Measurements from ENCODE around the gene ANKRD13D. TPM values are rescaled to one million over a fixed set of nuclear protein-coding genes. Genes with fewer than 3 reads are reported as not detected.
"Not testable (repeated sequence)": the region's sequence is repeated elsewhere in the genome, so short reads cannot be mapped to it uniquely, and the experiment has no call there.

ANKRD13D gene
- polyA plus RNA-seq, 4 donors = 7.8 to 26.0 (median 20.1) TPM

DNA sequence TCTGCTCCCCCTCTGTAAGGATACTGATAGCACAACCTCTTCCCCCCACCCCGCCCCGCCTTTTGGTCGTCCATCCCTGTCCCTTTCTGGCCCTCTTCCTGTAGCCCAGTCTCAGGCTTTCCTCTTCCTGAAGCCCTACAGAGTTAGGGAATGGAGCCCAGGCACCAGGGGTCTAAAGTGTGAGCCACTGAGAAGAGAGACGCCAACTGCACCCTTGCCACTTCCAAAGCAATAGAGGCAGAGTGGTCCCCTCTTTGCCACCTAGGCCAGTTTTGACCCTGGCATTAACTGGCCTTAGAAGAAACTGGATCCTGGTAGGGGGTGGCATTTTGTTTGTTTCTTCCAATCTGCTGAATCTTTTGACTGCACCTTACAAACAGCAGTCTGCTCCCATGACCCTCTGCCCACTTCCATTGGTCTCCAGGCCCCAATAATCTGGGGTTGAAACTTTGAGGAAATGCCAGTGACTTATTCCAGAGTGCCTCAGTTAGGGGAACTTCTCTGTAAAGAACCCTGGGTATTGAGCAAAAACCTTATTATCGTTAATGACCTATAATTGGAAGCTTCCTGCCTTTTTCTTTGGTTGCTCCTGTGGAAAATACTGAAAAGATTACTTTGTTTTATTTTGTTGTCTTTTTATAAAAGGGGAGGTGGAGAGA is 32.5 kb upstream of the ANKRD13D start:
- no peak for FAIRE-seq
- Histone ChIP-seq H3K27me3 (ENCODE audit: control insufficient read depth in 3 of 3, insufficient read depth in 3 of 3, low read length in 3 of 3) (no peaks in the 10 kb centered on the region), H3K4me3 (ENCODE audit: low read depth in 1 of 3, low read length in 3 of 3) (no peak overlapping the region), H3K4me1 (ENCODE audit: control insufficient read depth in 3 of 3, insufficient read depth in 2 of 3, low read depth in 1 of 3, low read length in 2 of 3) (peaks cover 0 to 18% (median 0%) of the 10 kb centered on the region in 3 donors), H3K27ac (ENCODE audit: low read depth in 1 of 3, low read length in 2 of 3) (no peak overlapping the region), H3K36me3 (ENCODE audit: control insufficient read depth in 3 of 3, insufficient read depth in 2 of 3, low read depth in 1 of 3, low read length in 3 of 3) (peaks cover 19 to 60% (median 38%) of the 10 kb centered on the region in 3 donors), H3K9me3 (ENCODE audit: control insufficient read depth in 2 of 2, insufficient read depth in 1 of 2, low read depth in 1 of 2, low read length in 1 of 2) (no peaks in the 10 kb centered on the region)
- 77 to 82% (median 78%) methylated on average over 5 of the region's 5 CpGs for WGBS, 3 donors
- no peak for DNase-seq

GRCh38 chr11:67260406-67260805 is 28.7 kb upstream of the ANKRD13D start:
- DNase-seq = no peak
- H3K36me3 ChIP-seq (ENCODE audit: control insufficient read depth in 3 of 3, insufficient read depth in 2 of 3, low read depth in 1 of 3, low read length in 3 of 3) = peaks cover 3 to 26% (median 7%) of the 10 kb centered on the region in 3 donors
- H3K27me3 ChIP-seq (ENCODE audit: control insufficient read depth in 3 of 3, insufficient read depth in 3 of 3, low read length in 3 of 3) = no peaks in the 10 kb centered on the region
- H3K4me1 ChIP-seq (ENCODE audit: control insufficient read depth in 3 of 3, insufficient read depth in 2 of 3, low read depth in 1 of 3, low read length in 2 of 3) = peaks cover 0 to 24% (median 0%) of the 10 kb centered on the region in 3 donors
- no peak overlapping the region for H3K27ac ChIP-seq (ENCODE audit: low read depth in 1 of 3, low read length in 2 of 3)
- WGBS, 3 donors = 74 to 84% (median 79%) methylated on average over 6 of the region's 6 CpGs
- no peak overlapping the region for H3K4me3 ChIP-seq (ENCODE audit: low read depth in 1 of 3, low read length in 3 of 3)
- FAIRE-seq = no peak
- H3K9me3 ChIP-seq (ENCODE audit: control insufficient read depth in 2 of 2, insufficient read depth in 1 of 2, low read depth in 1 of 2, low read length in 1 of 2) = no peaks in the 10 kb centered on the region

DNA sequence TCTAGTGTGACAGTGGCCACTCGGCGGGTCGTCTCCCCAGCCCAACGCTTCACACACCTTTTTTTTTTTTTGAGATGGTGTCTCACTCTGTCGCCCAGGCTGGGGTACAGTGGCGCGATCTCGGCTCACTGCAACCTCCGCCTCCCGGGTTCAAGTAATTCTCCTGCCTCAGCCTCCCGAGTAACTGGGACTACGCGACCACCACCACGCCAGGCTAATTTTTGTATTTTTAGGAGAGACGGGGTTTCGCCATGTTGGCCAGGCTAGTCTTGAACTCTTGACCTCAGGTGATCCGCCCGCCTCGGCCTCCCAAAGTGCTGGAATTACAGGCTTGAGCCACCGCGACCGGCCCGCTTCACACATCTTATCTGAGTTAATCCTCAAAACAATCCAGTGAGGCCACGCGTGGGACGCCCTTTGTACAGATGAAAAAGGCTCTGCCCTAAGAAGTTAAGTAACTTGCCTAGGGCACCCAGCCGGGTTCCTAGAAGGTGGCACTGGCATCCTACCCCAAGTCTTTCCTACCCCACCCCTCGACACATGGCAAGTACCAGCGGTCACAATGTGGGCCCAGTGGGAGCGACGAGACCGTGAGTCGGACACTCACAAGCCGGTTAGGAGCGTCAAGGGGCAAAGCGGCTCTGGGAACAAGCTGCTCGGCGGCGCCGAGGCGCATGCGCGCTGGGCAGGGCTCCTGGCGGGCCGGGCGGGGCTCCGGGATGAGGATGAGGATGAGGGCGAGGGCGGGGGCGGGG is 28.0 kb upstream of the ANKRD13D start:
- H3K27ac ChIP-seq (ENCODE audit: low read depth in 1 of 3, low read length in 2 of 3); H3K9me3 ChIP-seq (ENCODE audit: control insufficient read depth in 2 of 2, insufficient read depth in 1 of 2, low read depth in 1 of 2, low read length in 1 of 2); FAIRE-seq; H3K27me3 ChIP-seq (ENCODE audit: control insufficient read depth in 3 of 3, insufficient read depth in 3 of 3, low read length in 3 of 3): not testable (repeated sequence)
- Histone ChIP-seq H3K4me1 (ENCODE audit: control insufficient read depth in 3 of 3, insufficient read depth in 2 of 3, low read depth in 1 of 3, low read length in 2 of 3) (peaks cover 0 to 24% (median 0%) of the 10 kb centered on the region in 3 donors), H3K36me3 (ENCODE audit: control insufficient read depth in 3 of 3, insufficient read depth in 2 of 3, low read depth in 1 of 3, low read length in 3 of 3) (peaks cover 2 to 20% (median 3%) of the 10 kb centered on the region in 3 donors), H3K4me3 (ENCODE audit: low read depth in 1 of 3, low read length in 3 of 3) (peak overlapping the region in 1 of 3 donors; percentile 31)
- peak; percentile 58 to 82 for DNase-seq
- 22 to 34% (median 30%) methylated on average over 46 to 50 of the region's 50 CpGs for WGBS, 3 donors

GRCh38 chr11:67261640-67261945 is 27.5 kb upstream of the ANKRD13D start:
- 8 to 15% (median 8%) methylated on average over 15 to 18 of the region's 18 CpGs for WGBS, 3 donors
- Histone ChIP-seq H3K4me3 (ENCODE audit: low read depth in 1 of 3, low read length in 3 of 3) (no peak overlapping the region), H3K9me3 (ENCODE audit: control insufficient read depth in 2 of 2, insufficient read depth in 1 of 2, low read depth in 1 of 2, low read length in 1 of 2) (no peaks in the 10 kb centered on the region), H3K27ac (ENCODE audit: low read depth in 1 of 3, low read length in 2 of 3) (no peak overlapping the region), H3K27me3 (ENCODE audit: control insufficient read depth in 3 of 3, insufficient read depth in 3 of 3, low read length in 3 of 3) (no peaks in the 10 kb centered on the region), H3K4me1 (ENCODE audit: control insufficient read depth in 3 of 3, insufficient read depth in 2 of 3, low read depth in 1 of 3, low read length in 2 of 3) (peaks cover 0 to 24% (median 0%) of the 10 kb centered on the region in 3 donors), H3K36me3 (ENCODE audit: control insufficient read depth in 3 of 3, insufficient read depth in 2 of 3, low read depth in 1 of 3, low read length in 3 of 3) (peaks cover 0 to 15% (median 1%) of the 10 kb centered on the region in 3 donors)
- no peak for FAIRE-seq
- no peak for DNase-seq

DNA sequence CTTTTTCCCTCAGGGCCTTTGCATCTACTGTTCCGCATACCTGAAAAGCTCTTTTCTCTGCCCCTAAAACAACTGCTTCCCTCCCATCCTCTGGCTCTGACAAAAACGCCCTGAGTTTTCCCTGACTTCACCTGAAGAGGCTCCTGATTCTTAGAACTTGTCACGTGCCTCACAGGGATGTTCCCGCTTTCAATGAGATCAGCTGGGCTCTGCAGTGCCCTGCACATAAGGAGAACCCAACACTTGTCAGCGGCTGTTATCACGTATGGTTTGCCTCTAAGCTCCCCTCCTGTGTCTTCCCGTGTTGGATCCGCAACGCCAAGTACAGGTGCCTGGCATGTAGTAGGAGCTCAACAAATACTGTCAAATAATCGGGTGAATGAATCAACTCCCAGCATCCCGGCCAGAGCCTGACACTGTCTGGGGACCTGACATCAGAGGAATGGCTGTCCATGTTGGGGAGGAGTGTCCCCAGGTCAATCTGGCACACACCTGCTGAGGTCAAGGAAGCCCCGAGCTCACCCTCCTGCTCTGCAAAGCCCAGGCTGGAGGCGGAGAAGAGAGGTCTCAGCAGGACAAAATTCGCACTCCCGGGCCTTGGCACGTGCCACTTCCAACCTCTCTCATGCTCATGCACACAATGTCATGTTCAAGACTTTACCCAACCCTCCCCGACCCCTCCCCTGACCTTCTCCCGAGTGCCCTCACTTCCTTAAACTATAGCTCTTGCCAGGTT is 27.0 kb upstream of the ANKRD13D start:
- Histone ChIP-seq H3K4me1 (ENCODE audit: control insufficient read depth in 3 of 3, insufficient read depth in 2 of 3, low read depth in 1 of 3, low read length in 2 of 3) (peaks cover 0 to 24% (median 0%) of the 10 kb centered on the region in 3 donors), H3K4me3 (ENCODE audit: low read depth in 1 of 3, low read length in 3 of 3) (no peak overlapping the region), H3K36me3 (ENCODE audit: control insufficient read depth in 3 of 3, insufficient read depth in 2 of 3, low read depth in 1 of 3, low read length in 3 of 3) (peaks cover 0 to 11% (median 0%) of the 10 kb centered on the region in 3 donors), H3K27ac (ENCODE audit: low read depth in 1 of 3, low read length in 2 of 3) (no peak overlapping the region), H3K27me3 (ENCODE audit: control insufficient read depth in 3 of 3, insufficient read depth in 3 of 3, low read length in 3 of 3) (no peaks in the 10 kb centered on the region), H3K9me3 (ENCODE audit: control insufficient read depth in 2 of 2, insufficient read depth in 1 of 2, low read depth in 1 of 2, low read length in 1 of 2) (no peaks in the 10 kb centered on the region)
- peak in 1 of 2 donors; percentile 43 for DNase-seq
- WGBS, 3 donors = 27 to 51% (median 36%) methylated on average over 18 of the region's 18 CpGs
- no peak for FAIRE-seq

DNA sequence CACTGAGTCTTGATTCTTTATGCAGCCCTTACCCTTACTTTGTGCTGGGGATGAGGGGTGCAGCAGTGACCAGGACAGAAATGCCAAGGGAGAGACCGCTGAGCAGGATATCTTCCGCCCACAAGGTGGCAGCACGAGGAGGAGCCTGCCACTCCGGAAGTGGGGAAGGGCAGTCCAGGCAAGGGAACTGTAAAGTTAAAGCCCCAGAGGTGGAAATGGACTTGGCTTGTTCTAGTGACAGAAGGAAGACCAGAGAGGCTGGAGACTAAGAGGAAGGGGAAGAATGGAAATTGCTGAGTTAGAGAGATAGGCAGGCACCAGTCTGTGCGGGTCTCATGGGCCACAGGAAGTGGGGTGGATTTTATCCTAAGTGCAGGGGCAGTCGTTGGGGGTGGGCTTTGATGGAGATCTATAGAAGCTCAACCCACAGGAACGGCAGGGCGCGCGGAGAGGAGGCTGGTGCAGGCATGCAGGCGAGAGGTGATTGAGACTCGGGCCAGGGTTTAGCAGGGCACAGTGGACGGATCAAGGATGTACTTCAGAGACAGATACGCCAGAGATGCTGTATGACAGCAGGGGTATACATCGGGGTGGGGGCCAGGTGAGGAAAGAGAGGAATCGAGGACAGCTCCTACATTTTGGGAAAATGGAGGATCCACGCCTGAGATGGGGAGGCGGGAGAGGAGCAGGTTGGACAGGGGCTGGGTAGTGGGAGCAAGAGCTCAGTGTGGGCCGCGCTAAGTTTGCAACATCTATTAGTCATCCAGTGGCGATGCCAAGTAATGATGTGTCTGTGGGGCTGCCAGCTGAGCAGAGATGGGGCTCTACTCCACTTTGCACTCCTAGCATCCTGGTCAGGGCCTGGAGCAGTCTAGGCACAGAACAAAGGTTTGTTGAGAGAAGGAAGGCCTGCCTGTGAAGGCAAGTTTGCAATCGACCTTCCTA is 26.1 kb upstream of the ANKRD13D start:
- FAIRE-seq (no peak), DNase-seq (peak; percentile 81 to 88)
- peaks cover 0 to 12% (median 0%) of the 10 kb centered on the region in 3 donors for H3K36me3 ChIP-seq (ENCODE audit: control insufficient read depth in 3 of 3, insufficient read depth in 2 of 3, low read depth in 1 of 3, low read length in 3 of 3)
- H3K4me3 ChIP-seq (ENCODE audit: low read depth in 1 of 3, low read length in 3 of 3) = no peak overlapping the region
- H3K27me3 ChIP-seq (ENCODE audit: control insufficient read depth in 3 of 3, insufficient read depth in 3 of 3, low read length in 3 of 3) = no peaks in the 10 kb centered on the region
- 48 to 60% (median 56%) methylated on average over 22 of the region's 22 CpGs for WGBS, 3 donors
- H3K9me3 ChIP-seq (ENCODE audit: control insufficient read depth in 2 of 2, insufficient read depth in 1 of 2, low read depth in 1 of 2, low read length in 1 of 2) = no peaks in the 10 kb centered on the region
- H3K27ac ChIP-seq (ENCODE audit: low read depth in 1 of 3, low read length in 2 of 3) = peak overlapping the region in 1 of 3 donors; percentile 43
- H3K4me1 ChIP-seq (ENCODE audit: control insufficient read depth in 3 of 3, insufficient read depth in 2 of 3, low read depth in 1 of 3, low read length in 2 of 3) = peaks cover 0 to 30% (median 1%) of the 10 kb centered on the region in 3 donors

DNA sequence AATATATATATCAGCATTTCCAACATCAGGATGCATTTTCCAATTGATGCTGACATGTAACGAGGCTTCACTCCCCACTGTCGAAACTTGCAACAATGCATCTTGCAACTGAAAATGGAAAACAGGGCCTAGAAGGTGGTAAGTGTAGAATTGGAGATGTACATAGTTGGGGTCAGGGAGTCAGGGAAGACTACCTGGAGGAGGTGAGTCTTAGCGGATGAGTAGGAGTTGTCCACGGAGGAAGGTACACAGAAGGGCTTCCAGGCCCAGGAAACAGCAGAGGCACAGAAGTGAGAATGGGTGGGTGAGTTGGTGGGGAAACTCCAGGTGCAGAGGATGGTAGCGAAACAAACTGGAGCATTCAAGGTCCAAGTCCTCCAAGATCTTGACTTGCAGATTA is 24.8 kb upstream of the ANKRD13D start:
- Histone ChIP-seq H3K27me3 (ENCODE audit: control insufficient read depth in 3 of 3, insufficient read depth in 3 of 3, low read length in 3 of 3) (no peaks in the 10 kb centered on the region), H3K27ac (ENCODE audit: low read depth in 1 of 3, low read length in 2 of 3) (no peak overlapping the region), H3K9me3 (ENCODE audit: control insufficient read depth in 2 of 2, insufficient read depth in 1 of 2, low read depth in 1 of 2, low read length in 1 of 2) (no peaks in the 10 kb centered on the region), H3K36me3 (ENCODE audit: control insufficient read depth in 3 of 3, insufficient read depth in 2 of 3, low read depth in 1 of 3, low read length in 3 of 3) (peaks cover 2 to 18% (median 3%) of the 10 kb centered on the region in 3 donors), H3K4me3 (ENCODE audit: low read depth in 1 of 3, low read length in 3 of 3) (no peak overlapping the region), H3K4me1 (ENCODE audit: control insufficient read depth in 3 of 3, insufficient read depth in 2 of 3, low read depth in 1 of 3, low read length in 2 of 3) (peaks cover 7 to 43% (median 7%) of the 10 kb centered on the region in 3 donors)
- DNase-seq (no peak), FAIRE-seq (no peak)
- WGBS, 3 donors = 91 to 98% (median 94%) methylated on average over 5 of the region's 5 CpGs
